SH-SY5Y (cell line): Measurements from ENCODE around the gene CRELD2.

Experiments
- GATA2 ChIP-seq: IDR thresholded peaks from 2 replicates; pipeline ENCODE4 v1.6.1; 2011; ENCODE audit warnings: mild to moderate bottlenecking, low read depth, low read length
- GATA3 ChIP-seq: IDR thresholded peaks from 2 replicates; pipeline ENCODE4 v1.6.1; 2011; ENCODE audit warnings: low read depth, mild to moderate bottlenecking, low read length, moderate library complexity

GRCh38 chr22:49972163-49973017, 54.0 kb downstream of the CRELD2 start:
- TF ChIP-seq GATA2 (no peak), GATA3 (no peak)
